HG03354 (cell line): ENCODE results near the gene B3GALT5.
"Not testable (repeated sequence)": the region's sequence is repeated elsewhere in the genome, so short reads cannot be mapped to it uniquely, and the experiment has no call there.

ENCODE experiments used
- ATAC-seq: cut with Tn5 transposase; IDR thresholded peaks from one replicate; pipeline ENCODE4 v1.9.1; 2021; ENCODE audit warnings: mild to moderate bottlenecking; ENCODE audit not compliant: unreplicated experiment, poor library complexity, severe bottlenecking

The B3GALT5 gene, protein sequence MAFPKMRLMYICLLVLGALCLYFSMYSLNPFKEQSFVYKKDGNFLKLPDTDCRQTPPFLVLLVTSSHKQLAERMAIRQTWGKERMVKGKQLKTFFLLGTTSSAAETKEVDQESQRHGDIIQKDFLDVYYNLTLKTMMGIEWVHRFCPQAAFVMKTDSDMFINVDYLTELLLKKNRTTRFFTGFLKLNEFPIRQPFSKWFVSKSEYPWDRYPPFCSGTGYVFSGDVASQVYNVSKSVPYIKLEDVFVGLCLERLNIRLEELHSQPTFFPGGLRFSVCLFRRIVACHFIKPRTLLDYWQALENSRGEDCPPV

DNA sequence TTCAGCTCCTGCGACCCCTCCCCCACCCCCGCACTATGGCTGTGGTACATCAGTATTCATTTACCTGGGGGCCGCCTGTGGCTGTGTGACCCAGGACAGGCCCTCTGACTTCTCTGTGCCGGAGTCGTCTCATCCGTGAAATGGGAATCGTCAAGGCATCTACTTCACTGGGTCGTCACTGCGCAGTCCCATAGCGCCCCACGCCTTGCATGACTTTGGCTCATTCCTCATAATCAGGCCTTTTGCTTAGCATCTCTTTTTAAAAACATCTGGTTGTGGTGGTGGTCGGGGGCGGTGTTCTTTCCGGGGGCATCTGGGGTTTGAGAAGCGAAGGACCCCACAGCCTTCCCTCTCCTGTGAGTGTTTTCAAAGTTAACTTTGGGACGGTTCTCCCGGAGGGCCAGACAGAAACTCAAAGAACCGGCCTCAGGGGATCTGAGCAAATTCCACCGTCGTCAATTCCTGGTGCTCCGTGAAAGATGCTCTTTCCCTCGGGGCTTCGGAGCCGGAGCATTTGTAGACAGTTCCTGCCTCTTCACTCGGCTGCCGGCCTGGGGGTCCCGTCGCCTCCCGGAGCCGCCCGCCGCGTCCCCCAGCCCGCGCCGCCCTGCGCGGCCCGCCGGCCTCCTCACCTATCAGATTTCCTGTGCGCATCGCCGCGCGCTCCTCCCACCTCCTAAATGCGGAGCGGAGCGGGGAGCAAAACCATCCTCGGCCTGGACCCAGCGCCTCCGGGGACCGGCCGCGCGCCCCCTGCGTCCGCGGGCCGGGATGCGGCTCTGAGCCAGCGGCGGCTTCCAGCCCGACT, at the start of gene B3GALT5:
Gene B3GALT5, plus strand, starts transcription at position 708 of the 808 bp plus-strand sequence. CDS start 47,620 bp downstream, outside the sequence.
- ATAC-seq: no peak

GRCh38 chr21:39564200-39564599, 48.5 kb upstream of the B3GALT5 start:
- no peak for ATAC-seq

- no peak for ATAC-seq
Measured at GRCh38 chr21:39567180-39567972, 45.4 kb upstream of the B3GALT5 start.

- no peak for ATAC-seq
Measured at GRCh38 chr21:39568361-39568760, 44.4 kb upstream of the B3GALT5 start.

GRCh38 chr21:39575775-39576174, 37.0 kb upstream of the B3GALT5 start:
- no peak for ATAC-seq

GRCh38 chr21:39576518-39577128, 36.1 kb upstream of the B3GALT5 start:
- no peak for ATAC-seq

- ATAC-seq: no peak
Measured at GRCh38 chr21:39579734-39580332, 32.9 kb upstream of the B3GALT5 start.

- ATAC-seq: no peak
Measured at GRCh38 chr21:39580744-39581143, 32.0 kb upstream of the B3GALT5 start.

- ATAC-seq: no peak
Measured at GRCh38 chr21:39581414-39581813, 31.3 kb upstream of the B3GALT5 start.

GRCh38 chr21:39582749-39583148, 30.0 kb upstream of the B3GALT5 start:
- ATAC-seq: no peak

DNA sequence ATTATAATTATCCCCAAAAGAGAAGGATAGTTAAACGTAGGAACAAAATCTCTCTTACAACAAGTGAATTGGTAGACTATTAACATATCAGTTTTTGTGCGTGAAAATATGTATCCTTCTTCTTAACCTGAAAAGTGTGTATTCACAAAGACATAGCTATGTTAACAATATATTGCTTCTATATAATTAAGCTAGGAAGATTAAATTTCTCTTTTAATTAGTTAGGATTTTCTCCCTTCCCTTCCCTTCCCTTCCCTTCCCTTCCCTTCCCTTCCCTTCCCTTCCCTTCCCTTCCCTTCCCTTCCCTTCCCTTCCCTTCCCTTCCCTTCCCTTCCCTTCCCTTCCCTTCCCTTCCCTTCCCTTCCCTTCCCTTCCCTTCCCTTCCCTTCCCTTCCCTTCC, 29.2 kb upstream of the B3GALT5 start:
- not testable (repeated sequence) for ATAC-seq

GRCh38 chr21:39587376-39587775, 25.4 kb upstream of the B3GALT5 start:
- no peak for ATAC-seq

DNA sequence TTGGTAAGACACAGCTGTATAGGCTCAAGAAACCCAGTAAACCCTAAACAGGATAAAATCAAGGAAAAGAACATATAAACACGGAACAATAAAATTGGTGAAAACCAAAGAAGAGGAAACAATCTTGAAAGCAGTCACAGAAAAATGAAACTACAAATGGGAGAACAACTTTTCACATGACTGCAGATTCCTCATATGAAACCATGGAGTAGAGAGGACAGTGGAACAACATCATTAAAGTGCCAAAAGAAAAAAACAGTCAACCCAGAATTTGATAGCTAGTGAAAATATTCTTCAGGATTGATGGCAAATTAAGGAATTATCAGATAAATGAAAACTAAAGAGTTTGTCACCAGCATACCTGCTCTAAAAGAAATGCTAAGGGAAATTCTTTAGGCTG, 23.9 kb upstream of the B3GALT5 start:
- ATAC-seq: no peak

GRCh38 chr21:39593522-39593921, 19.2 kb upstream of the B3GALT5 start:
- ATAC-seq: no peak

DNA sequence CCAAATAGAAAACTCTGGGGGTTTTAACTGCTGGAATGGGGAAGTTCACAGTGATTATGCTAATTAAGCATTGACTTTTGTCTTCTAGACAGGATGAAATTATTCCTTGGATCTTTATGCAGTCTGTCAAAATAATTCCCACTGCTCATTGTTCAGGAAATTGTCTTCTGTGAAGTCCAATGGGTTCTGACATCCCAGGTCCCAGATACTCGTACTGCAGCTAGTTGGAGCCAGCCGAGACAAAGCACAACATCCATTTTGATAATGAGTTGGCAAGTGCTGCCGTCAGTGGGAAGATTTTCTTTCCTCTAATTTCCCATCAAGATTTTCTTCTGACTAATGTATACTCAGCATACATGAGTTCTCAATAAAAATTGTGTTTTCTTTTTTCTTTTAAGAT, 17.3 kb upstream of the B3GALT5 start:
- ATAC-seq: no peak

GRCh38 chr21:39597595-39597994, 15.1 kb upstream of the B3GALT5 start:
- ATAC-seq: no peak

DNA sequence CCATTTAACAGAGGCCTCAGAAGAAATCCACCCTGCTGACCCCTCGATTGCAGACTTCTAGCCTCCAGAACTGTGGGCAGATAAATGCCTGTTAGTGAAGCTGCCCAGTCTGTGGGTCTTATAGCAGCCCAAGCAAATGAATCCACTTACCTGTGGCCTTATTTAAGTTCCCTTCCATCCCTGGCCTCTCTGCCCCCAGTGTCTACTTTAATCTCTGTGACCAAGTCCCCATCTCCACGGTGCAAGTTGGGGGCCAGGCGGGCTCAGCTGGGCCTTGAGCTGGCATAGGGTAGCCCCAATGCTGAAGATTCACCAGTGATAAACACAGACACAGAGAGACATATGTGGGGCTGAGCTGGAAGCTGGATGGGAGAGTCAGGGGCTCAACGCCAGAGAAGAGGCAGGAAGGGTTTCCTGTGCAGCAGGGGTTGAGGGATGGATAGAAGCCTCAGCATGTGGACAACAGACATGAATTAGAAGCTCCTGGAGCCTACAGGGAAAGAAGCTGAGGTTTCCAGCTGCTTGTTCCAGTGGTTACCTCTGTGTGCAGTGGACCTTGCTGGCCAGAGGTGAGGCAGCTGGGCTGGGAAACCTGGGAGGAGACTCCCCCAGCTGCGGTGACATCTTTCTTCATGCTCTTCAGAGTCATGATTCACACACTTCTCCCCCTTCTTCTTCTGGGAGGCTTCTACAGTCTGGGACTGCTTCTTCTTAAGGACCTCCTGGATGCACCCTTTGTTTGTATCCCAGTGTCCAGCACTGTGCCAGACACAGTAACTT, 13.4 kb upstream of the B3GALT5 start:
- no peak for ATAC-seq

GRCh38 chr21:39601187-39601928, 11.4 kb upstream of the B3GALT5 start:
- ATAC-seq: no peak
